DMS79 treated with DMSO at 0.1 percent for 48 hours (cell line): ENCODE measurements around the gene NUP62CL.
"Not testable (repeated sequence)": the region's sequence is repeated elsewhere in the genome, so short reads cannot be mapped to it uniquely, and the experiment has no call there.

Experiments used
- DNase-seq: peaks from one replicate; lab custom pipeline; 2025; lab: John Stamatoyannopoulos, UW

Gene NUP62CL

GRCh38 chrX:107205770-107206696 is at the start of gene NUP62CL, which contains the start of gene DNAAF6:
Gene NUP62CL (minus strand): TSS chrX:107206433. CDS start chrX:107175146, 31,287 bp downstream.
Gene DNAAF6 (plus strand): TSS chrX:107206611. CDS start chrX:107212876, 6,265 bp downstream.
- DNase-seq, result peak; percentile 55

- no peak for DNase-seq
Observed at GRCh38 chrX:107228486-107228819, 22.2 kb upstream of the NUP62CL start.

- DNase-seq, result no peak
Observed at GRCh38 chrX:107227780-107228485, 21.7 kb upstream of the NUP62CL start.

GRCh38 chrX:107226757-107227156 is 20.5 kb upstream of the NUP62CL start:
- no peak for DNase-seq

GRCh38 chrX:107213477-107213876 is 7.2 kb upstream of the NUP62CL start:
- no peak for DNase-seq

DNA sequence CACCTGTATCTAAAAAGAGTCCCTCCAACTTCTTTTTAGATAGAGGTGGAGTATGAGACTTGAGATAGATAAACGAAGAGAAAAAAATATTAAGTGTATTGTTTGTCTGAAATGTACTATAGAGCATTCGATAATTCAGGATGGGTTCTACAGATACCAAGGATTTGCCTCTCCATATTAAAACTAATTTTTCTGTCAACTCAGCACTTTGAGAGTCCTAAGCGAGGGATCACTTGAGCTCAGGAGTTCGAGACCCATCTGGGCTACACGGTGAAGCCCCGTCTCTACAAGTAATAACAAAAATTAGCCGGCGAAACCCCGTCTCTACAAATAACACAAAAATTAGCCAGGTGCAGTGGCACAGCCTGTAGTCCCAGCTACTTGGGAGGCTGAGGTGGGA is 1.7 kb upstream of the NUP62CL start:
- no peak for DNase-seq

- DNase-seq, result no peak
Observed at GRCh38 chrX:107207089-107207488, 856 bp upstream of the NUP62CL start.

DNA sequence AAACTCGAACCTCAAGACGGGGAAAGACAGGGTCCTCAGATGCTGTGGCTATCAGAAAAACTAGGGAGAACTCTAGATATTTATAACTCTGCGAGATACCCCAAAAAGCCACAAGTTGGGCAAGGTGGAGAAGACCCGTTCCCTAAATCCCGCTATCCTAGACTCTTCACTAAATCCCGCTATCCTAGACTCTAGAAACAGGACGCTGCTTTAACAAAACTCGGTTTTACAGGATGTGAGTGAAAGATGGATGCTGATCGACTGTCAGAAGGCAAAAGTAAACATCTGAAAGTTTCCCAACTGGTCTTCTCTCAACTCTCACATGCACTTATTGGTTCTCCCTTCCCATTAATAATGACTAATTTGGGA is 448 bp upstream of the NUP62CL start:
- no peak for DNase-seq

GRCh38 chrX:107204068-107204605 is 2.1 kb downstream of the NUP62CL start:
- DNase-seq, result no peak

DNA sequence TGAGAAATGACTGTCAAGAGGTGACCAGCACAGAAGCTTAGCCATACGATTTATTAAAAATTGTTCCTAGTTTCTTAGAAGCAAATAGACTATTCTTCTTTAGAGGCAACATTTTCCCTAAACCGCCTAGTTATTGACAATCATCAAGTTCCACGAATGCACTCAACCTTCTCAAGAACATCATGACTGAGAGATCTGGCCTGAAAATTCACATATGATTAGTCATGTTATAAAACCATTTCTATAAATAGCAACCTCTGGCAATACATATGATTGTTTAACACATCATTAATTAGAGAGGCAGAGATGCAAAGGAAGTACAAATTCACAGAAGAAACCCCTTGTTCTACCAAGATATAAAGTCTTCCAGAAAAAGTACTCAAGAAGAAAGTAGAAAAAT is 6.7 kb downstream of the NUP62CL start:
- DNase-seq, result no peak

DNA sequence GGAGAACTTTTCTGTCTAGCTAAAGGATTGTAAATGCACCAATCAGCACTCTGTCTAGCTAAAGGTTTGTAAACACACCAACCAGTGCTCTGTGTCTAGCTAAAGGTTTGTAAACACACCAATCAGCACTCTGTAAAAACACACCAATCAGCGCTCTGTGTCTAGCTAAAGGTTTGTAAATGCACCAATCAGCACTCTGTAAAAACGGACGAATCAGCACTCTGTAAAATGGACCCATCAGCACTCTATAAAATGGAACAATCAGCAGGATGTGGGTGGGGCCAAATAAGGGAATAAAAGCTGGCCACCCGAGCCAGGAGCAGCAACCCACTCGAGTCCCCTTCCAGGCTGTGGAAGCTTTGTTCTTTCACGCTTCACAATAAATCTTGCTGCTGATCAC is 8.2 kb downstream of the NUP62CL start:
- DNase-seq, result not testable (repeated sequence)

DNA sequence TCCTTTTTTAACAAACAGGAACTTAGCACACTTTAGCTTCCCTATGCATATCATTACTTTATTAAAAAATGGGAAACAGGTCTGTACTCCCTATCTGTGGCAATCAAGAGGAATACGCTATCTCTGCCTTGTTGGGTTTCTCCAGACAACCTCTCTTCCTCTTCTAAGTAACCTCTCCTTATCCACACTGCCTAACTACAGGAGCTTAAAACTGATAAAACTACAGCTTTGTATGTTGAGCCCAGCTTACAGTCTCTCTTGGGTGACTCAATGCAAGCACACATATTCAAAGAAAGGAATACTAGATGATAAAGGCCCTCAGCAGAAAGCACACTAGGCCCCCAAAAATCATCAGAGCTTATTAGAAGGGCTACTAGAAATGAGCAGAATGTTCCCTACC is 8.9 kb downstream of the NUP62CL start:
- no peak for DNase-seq

DNA sequence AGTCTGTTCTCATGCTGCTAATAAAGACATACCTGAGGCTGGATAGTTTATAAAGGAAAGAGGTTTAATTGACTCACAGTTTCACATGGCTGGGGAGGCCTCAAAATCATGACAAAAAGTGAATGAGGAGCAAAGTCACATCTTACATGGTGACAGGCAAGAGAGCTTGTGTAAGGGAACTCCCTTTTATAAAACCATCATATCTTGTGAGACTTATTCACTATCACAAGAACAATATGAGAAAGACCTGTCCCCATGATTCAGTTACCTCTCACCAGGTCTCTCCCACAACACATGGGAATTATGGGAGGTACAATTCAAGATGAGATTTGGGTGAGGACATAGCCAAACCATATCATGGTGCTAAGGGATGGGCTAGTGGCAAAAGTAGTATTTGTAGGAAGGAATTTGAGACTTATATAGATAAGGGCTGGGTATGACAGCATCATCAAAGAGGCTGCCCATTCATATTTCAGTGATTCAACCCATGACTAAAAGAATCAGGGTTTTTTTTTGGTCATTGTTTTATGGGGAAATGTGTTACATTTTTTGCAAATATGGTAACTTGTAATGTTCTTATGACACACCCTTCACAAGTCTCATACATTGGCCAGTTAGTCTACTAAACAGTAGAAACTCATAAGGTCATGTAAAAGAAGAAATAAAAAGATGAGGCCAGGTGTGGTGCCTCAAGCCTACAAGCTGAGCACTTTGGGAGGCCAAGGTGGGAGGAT is 34.7 kb downstream of the NUP62CL start:
- no peak for DNase-seq

DNA sequence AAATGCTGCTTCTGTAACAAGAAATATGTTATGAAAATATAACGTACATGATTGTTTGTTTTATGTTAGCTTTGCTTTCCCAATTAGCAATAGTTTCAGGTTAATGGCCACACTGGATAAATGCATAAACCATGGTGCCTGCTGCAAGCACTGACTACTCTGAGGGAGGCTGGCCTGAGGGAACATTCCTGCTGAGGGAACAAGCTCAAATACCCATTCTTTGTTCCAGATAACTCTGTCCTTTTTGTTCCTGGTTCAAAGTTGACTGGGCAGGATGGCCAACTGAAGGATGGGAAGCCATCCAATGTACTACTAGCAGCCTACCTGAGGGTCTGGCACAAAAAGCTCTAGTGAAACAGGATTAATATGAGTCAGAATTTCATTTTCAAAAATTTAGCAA is 37.5 kb downstream of the NUP62CL start:
- DNase-seq, result no peak

DNA sequence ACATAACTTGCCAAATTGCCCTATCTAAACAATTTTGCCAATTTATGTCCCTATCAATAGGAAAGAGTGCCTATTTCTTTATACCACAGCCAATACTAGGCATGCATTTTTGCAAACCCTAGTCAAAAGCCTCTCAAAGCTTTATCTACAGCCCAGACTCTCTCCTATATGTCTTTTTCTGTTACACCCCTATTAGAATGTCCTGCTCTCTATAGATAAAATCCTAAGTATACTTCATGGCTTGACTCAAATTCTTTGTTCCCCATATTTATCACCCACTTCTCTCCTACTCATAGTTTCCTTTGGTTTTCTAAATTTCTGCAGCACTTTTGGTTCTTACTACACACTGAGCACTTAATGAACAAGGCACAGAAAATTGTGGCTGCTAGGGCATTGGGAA is 38.0 kb downstream of the NUP62CL start:
- DNase-seq, result no peak

DNA sequence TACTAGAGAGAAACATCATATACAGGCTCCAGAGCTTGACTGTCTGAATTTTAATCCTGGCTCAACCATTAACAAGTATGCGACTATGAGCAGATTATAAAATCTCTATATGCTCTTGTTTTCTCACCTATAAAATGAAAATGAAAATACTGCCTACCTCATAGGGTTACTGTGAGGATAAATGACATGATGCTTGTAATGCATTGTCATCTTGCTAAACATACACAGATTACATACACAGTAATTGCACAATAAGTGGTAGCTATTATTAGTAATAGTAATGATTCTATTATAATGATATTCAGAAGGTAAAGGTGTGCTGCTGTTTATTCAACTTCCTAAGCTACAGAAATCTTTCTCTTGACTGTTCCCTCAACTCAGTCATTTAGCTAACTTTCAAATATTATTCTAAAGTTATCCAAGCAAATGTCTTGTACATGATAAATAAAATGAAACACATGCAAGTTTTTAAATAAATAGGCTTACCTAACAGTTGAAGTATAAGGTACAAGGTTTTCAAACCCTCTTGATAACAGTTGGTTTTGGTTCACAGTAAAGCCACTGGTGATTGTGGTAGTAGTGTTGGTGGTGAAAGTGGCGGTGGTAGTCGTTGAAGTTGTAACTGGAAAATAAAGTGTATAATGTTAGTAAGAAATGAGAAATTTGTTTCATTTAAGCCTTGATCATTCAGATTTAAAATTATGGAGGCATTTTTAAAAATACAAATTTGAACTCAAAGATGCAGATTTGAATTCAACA is 38.9 kb downstream of the NUP62CL start:
- no peak for DNase-seq

- not testable (repeated sequence) for DNase-seq
Observed at GRCh38 chrX:107157618-107158017, 48.6 kb downstream of the NUP62CL start.

- not testable (repeated sequence) for DNase-seq
Observed at GRCh38 chrX:107155621-107156430, 50.4 kb downstream of the NUP62CL start.

DNA sequence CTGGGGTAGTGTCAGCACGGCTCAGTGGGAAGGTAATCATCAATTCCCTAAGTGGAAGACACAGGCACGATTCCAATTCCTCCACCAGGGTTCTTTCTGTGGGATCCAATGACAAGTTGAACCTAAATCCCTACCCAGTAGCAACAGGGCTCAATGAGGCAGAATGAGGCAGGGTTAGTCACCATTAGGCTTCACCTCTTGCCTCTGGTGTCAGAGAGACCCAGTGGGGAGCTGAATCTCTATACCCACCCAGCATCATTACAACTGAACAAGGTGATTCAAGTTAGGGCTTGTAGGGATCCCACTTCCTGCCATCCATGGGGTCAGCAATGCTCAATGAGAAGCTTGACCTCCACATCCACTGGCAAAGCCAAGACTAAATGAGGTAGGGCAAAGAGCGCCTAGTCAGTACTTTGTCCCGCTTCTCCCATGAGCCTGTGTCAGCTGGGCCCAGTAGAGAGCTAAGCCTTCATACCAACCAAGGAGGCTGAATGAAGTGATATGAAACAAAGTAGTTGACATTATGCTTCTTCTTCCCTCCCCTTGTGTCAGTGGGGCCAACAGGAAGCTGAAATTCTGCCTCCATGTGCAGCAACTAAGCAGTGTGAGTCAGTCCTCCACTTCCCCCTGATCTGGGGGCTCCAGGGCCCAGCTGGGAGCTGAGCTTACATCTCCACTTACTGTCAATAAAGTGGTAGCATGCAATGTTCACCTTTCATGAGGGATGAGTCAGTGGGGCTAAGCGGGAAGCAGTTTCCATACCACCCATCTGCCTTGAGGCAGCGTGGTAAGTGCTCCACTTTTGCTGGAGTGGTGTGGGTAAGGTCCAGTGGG is 51.2 kb downstream of the NUP62CL start:
- peak; percentile 14 for DNase-seq

DNA sequence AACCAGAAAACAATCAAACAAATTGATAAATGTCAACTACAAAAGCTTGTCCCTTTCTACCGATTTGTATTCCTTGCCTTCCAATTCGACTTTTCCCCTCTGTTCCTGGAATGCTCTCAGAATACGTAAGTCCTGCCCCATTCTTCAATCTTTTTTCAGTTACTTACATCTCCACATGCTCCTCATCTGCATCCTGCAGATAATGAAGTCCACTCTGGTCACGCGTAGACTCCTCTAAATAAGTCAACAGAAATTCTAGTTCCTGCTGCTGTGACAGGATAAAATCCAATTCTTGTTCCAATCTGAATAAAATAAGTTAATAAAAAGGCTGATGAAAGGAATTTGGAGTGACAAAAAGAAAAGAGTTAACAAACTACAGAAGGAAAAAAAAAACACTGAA is 53.2 kb downstream of the NUP62CL start:
- no peak for DNase-seq
